HG02973 (cell line): Measurements from ENCODE around the gene CCDC83.
"Not testable (repeated sequence)": the region's sequence is repeated elsewhere in the genome, so short reads cannot be mapped to it uniquely, and the experiment has no call there.

ENCODE experiments used
- ATAC-seq: cut with Tn5 transposase; IDR thresholded peaks from one replicate; pipeline ENCODE4 v1.9.1; 2021; ENCODE audit warnings: moderate library complexity; ENCODE audit not compliant: unreplicated experiment

Gene CCDC83

DNA sequence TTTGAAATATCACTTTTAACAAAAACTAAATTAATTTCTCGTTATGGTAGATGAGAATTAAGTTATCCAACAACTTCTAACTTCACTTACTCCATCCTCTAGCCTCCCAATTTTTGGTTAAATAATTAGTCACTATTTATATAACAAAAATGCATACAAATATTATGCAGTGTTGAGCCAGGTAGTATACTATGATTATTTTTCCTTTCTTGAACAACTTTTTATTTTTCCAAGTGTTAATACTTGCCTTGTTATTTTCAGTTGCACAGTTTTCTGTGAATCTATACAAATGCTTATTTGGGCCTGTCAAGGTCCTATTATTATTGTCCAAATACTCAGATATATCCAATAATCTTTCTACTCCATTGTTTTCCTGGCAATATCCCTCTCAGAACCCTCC, 19.9 kb upstream of the CCDC83 start:
- ATAC-seq = no peak

- ATAC-seq = no peak
Measured at GRCh38 chr11:85835729-85836128, 19.5 kb upstream of the CCDC83 start.

GRCh38 chr11:85840932-85841331, 14.3 kb upstream of the CCDC83 start:
- not testable (repeated sequence) for ATAC-seq

DNA sequence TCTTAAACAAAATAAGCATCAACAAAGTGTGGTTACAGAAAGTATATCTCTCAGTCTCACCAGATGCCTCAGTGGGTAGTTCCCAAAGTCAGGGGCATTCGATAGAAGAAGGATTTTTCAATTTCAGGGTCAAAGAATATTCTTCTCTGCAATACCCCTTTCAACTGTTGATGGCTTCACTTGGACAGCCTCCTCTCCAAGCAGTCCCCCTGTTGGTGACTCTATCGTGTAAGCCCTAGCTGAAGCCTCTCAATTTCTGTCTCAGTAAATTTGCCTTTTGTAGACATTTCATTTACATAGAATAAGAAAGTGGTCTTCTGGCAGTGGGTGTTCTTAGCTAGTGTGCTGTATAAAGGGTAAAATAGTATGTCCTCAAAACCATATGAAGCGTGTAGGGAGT, 11.3 kb upstream of the CCDC83 start:
- ATAC-seq = no peak

DNA sequence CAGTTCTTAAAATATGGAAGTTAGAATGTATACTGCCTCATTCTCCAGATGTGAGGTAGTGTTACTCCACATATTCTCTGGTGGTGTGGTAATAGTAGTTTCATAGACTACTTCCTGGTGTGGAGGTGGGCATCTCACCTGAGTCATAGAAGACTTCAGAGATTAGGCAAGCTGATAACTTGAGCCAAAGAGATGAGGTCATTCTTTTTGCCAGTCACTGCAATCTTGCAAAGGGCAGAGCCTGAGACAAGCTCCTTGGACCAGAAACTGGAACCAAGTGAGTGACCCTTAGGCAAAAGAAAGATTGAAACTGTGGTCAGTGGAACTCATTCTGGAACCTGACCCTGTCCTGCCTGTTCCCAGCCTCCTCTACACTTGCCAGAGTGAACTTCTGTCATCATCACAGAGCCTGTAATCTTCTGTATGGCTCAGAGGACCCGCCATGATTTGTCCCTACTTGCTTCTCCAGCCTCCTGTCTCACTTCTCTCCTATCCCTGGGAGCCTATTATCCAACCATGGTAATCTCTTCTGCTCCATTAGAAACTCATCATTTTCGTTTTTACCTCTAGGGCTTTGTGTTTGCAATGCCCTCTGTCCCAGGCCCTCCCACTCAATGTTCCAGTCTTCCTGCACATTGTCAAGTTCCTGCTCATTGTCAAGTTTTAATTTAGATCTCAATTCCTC, 10.6 kb upstream of the CCDC83 start:
- no peak for ATAC-seq

DNA sequence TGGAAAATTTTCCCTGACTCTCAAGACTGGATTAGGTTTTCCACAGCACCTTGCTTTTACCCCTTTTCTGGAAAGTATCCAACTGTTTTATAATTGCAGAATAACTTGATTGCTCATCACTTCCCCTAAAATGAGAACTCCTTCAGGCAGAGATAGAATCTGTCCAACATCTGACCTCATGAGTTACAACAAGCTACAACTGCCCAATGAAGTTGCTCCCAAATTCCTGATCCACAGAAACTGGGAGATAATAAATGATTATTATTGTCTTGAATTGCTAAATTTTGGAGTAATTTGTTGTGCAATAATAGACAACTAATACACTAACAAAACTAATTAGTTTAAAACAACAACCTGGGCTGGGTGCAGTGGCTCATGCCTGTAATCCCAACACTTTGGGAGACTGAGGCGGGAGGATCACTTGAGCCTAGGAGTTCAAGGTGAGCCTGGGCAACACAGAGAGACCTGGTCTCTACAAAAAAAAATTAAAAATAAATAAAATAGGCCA, 10.0 kb upstream of the CCDC83 start:
- ATAC-seq = no peak

GRCh38 chr11:85847436-85847835, 7.7 kb upstream of the CCDC83 start:
- no peak for ATAC-seq

DNA sequence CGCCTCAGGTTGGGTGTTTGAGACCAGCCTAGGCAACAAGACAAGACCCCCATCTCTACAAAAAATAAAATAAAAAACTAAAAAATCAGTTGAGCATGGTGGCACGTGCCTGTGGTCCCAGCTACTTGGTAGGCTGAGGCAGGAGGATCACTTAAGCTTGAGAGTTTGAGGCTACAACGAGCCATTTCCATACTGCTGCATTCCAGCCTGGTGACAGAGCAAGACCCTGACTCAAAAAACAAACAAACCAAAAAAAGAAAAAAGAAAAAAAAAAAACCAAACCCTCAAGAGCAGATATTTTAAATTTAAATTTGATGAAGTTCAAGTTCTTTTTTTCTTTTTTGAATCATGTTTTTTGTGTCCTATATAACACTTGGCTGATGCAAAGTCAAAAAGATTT, 7.2 kb upstream of the CCDC83 start:
- no peak for ATAC-seq

GRCh38 chr11:85848556-85848955, 6.6 kb upstream of the CCDC83 start:
- no peak for ATAC-seq

GRCh38 chr11:85852754-85853153, 2.4 kb upstream of the CCDC83 start:
- ATAC-seq = not testable (repeated sequence)

DNA sequence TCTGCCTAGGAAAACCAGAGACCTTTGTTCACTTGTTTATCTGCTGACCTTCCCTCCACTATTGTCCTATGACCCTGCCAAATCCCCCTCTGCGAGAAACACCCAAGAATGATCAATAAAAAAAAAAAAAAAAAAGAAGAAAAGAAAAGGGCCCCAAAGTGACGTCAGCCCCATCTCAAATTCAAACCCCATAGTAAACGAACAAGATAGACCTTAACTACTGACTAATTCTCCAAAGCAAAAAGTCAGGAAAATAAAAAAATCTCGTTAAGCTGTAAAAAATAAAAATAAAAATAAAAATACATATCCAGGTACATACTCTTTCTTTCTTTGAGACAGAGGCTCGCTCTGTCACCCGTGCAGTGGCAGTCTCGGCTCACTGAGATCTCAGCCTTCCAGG, 1.6 kb upstream of the CCDC83 start:
- ATAC-seq = not testable (repeated sequence)

- ATAC-seq = no peak
Measured at GRCh38 chr11:85854212-85854556, 999 bp upstream of the CCDC83 start.

- ATAC-seq = peak; percentile 100
Measured at GRCh38 chr11:85854557-85855340, 434 bp upstream of the CCDC83 start.

DNA sequence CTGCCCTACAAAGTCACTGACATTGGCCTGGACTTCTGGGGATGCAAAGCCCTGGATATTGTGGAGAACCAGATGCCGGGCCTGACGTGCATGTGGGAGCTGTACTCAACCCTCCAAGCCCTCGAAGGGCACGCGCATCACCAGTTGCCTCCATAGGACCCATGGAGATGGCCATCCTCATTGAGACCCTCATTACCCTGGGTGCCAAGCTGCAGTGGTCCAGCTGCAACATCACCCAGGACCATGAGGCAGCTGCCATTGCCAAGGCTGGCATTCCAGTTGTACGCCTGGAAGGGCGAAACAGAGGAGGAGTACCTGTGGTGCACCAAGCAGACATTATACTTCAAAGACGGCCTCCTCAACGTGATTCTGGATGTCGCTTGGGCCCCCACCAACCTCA, 1.9 kb downstream of the CCDC83 start:
- no peak for ATAC-seq

DNA sequence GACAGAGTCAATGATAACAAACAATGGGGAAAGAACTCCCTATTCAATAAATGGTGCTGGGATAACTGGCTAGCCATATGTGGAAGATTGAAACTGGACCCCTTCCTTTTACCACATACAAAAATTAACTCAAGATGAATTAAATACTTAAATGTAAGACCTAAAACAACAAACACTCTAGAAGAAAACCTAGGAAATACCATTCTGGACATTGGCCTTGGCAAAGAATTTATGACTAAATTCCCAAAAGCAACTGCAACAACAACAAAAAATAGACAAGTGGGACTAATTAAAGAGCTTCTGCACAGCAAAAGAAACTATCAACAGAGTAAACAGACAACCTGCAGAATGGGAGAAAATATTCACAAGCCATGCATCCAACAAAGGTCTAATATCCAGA, 4.4 kb downstream of the CCDC83 start:
- not testable (repeated sequence) for ATAC-seq

GRCh38 chr11:85863855-85864254, 8.7 kb downstream of the CCDC83 start:
- ATAC-seq = no peak

GRCh38 chr11:85866137-85866827, 11.1 kb downstream of the CCDC83 start:
- no peak for ATAC-seq

DNA sequence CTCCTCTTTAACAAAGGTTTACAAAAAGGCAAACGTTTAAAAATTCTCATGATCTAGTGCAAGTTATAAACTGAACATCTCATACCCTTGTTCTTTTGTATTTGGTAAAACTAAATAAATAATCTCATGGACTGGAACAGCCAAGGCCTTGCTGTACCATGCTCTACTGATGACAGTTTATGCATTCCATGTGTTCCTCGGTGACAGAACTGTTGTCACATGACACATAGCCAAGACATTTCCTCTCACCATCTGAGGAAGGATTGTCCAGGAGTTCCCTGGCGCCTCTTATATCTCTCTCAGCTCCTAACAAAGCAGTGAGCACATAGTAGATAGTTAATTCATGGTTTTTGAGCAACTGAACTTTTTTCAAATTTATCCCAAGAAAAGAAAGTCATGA, 12.6 kb downstream of the CCDC83 start:
- no peak for ATAC-seq

DNA sequence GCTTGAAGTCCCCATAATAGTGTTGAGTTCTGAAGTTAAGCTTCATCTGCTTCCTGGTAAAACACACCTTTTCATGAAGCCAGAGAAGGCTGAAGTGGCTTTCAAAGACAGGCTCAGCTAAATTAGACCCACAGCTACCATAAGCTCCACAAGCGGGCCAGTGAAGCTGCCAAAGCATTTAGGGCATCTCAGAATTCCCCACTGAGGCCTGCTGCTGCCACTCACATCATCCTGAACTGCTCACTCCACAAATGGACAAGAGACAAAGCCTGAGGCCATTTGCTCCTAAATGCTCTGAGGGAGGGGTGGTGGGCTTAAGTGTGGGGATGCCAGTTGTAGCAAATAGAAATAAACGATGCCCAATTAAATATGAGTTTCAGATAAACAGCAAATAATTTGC, 14.6 kb downstream of the CCDC83 start:
- no peak for ATAC-seq

DNA sequence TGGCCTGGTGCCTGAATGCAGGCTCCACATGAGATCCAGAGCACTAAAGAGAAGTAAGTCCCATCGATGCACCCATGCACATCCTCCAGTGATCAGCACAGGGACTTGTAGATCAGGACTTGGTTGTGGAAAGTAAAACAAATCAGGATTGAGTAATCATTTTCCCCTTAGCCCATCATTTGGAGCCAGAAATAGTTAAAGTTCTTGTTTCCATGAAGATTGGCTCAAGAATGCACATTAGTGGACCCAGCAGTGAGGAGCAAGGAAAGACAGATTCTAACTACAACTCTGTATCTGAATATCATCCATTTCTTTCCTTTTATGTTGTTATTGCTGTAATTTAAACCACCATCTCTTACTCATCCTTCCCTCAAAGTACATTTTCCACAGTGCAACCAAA, 19.1 kb downstream of the CCDC83 start:
- no peak for ATAC-seq

GRCh38 chr11:85875505-85875904, 20.3 kb downstream of the CCDC83 start:
- ATAC-seq = no peak

- ATAC-seq = no peak
Measured at GRCh38 chr11:85884581-85885021, 29.4 kb downstream of the CCDC83 start.
